Cardiac muscle cell (in vitro differentiated cells and primary cell): Measurements from ENCODE around the gene OXCT1. TPM values are rescaled to one million over a fixed set of nuclear protein-coding genes. Genes with fewer than 3 reads are reported as not detected.

Experiments used
- DNase-seq, 2 donors: peaks; one replicate each; pipeline versions ENCODE4 v3.0.0 to v3.0.0-alpha.2; 2010 to 2017; ENCODE audit warnings: low read depth in 1 of 2, low spot score in 1 of 2
- H3K27ac ChIP-seq: fragments of 200-600 bp; sonication (generic); 2 replicates; pipeline ENCODE4 v1.5.1; 2016
- H3K27me3 ChIP-seq: fragments of 200-600 bp; sonication (generic); 2 replicates; pipeline ENCODE4 v1.6.0; 2016; ENCODE audit warnings: control low read depth
- H3K36me3 ChIP-seq: fragments of 200-600 bp; sonication (generic); 2 replicates; pipeline ENCODE4 v1.5.1; 2016; ENCODE audit warnings: control low read depth
- H3K4me1 ChIP-seq: fragments of 200-600 bp; sonication (generic); 2 replicates; pipeline ENCODE4 v1.8.1; 2017; ENCODE audit warnings: low read depth, mild to moderate bottlenecking, mixed run types
- H3K4me3 ChIP-seq: fragments of 200-600 bp; sonication (generic); 2 replicates; pipeline ENCODE4 v1.5.1; 2016; ENCODE audit warnings: mild to moderate bottlenecking
- H3K9me3 ChIP-seq: fragments of 200-600 bp; sonication (generic); 2 replicates; pipeline ENCODE4 v1.5.1; 2017; ENCODE audit warnings: low read depth, mild to moderate bottlenecking, control low read depth
- polyA plus RNA-seq: library from polyadenylated mRNA; unstranded; fragments of >200 nt; fragmentation: Nextera tagmentation; extraction: Ambion mirVana; gene quantifications from 2 replicates; pipeline ENCODE4 v1.2.1, GENCODE V29; 2016
- total RNA-seq: library from RNA; depleted of rRNA; stranded (reverse); fragments of >200 nt; gene quantifications from 2 replicates; pipeline ENCODE4 v1.2.3, GENCODE V29; 2016
- TF ChIP-seq, protein P1 (sequence below): IDR thresholded peaks from 2 replicates; pipeline ENCODE4 v1.5.1; 2012; ENCODE audit warnings: low read depth, mild to moderate bottlenecking, low read length

The OXCT1 gene
- total RNA-seq (41.3 and 55.8 TPM in 2 replicates), polyA plus RNA-seq (54.8 and 54.9 TPM in 2 replicates)

GRCh38 chr5:41869724-41870626, at the start of gene OXCT1:
TSS of gene OXCT1 (minus strand) at chr5:41870425. CDS start at chr5:41870358, 67 bp downstream.
- Histone ChIP-seq H3K4me3 (peak within 1 kb of the TSS; percentile 78), H3K27me3 (no peaks in the 10 kb centered on the region), H3K9me3 (no peaks in the 10 kb centered on the region), H3K27ac (peak within 1 kb of the TSS; percentile 49), H3K4me1 (no peaks in the 10 kb centered on the region), H3K36me3 (no peaks in the 10 kb centered on the region)
- TF ChIP-seq, protein P1, sequence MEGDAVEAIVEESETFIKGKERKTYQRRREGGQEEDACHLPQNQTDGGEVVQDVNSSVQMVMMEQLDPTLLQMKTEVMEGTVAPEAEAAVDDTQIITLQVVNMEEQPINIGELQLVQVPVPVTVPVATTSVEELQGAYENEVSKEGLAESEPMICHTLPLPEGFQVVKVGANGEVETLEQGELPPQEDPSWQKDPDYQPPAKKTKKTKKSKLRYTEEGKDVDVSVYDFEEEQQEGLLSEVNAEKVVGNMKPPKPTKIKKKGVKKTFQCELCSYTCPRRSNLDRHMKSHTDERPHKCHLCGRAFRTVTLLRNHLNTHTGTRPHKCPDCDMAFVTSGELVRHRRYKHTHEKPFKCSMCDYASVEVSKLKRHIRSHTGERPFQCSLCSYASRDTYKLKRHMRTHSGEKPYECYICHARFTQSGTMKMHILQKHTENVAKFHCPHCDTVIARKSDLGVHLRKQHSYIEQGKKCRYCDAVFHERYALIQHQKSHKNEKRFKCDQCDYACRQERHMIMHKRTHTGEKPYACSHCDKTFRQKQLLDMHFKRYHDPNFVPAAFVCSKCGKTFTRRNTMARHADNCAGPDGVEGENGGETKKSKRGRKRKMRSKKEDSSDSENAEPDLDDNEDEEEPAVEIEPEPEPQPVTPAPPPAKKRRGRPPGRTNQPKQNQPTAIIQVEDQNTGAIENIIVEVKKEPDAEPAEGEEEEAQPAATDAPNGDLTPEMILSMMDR: no peak
- peak; percentile 88 to 90 for DNase-seq

DNA sequence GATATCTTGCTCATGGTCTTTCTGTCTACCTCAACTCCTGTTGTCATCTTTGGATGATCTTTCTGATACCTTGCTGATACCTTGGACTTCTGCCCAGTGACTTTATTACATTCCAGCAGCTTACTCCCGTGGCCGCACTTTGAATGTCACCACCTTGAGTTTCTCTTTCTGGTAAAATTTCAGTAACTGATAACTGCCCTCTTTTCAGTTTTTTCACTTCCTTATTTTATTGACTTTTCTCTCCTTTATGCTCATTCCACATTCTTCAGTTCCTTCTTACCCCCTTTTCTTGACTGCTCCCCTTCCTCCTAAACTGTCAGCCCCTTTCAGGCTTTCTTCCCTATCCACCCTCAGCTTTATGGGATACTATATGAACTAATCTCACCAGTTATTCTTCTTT, 47.9 kb upstream of the OXCT1 start:
- TF ChIP-seq, protein P1: no peak
- H3K27me3 ChIP-seq: no peaks in the 10 kb centered on the region
- no peak for DNase-seq
- H3K27ac ChIP-seq: no peak overlapping the region
- no peak overlapping the region for H3K4me3 ChIP-seq
- peaks cover 60% of the 10 kb centered on the region for H3K36me3 ChIP-seq
- H3K9me3 ChIP-seq: no peaks in the 10 kb centered on the region
- H3K4me1 ChIP-seq: no peaks in the 10 kb centered on the region

- Histone ChIP-seq H3K9me3 (no peaks in the 10 kb centered on the region), H3K36me3 (peaks cover 54% of the 10 kb centered on the region), H3K27me3 (no peaks in the 10 kb centered on the region), H3K4me3 (no peak overlapping the region), H3K4me1 (no peaks in the 10 kb centered on the region), H3K27ac (peak overlapping the region; percentile 15)
- peak in 1 of 2 donors; percentile 46 for DNase-seq
- TF ChIP-seq, protein P1: no peak
Observed at GRCh38 chr5:41908374-41909079, 38.3 kb upstream of the OXCT1 start.

- Histone ChIP-seq H3K36me3 (peaks cover 32% of the 10 kb centered on the region), H3K27me3 (no peaks in the 10 kb centered on the region), H3K27ac (no peak overlapping the region), H3K4me1 (no peaks in the 10 kb centered on the region), H3K4me3 (no peak overlapping the region), H3K9me3 (no peaks in the 10 kb centered on the region)
- TF ChIP-seq, protein P1: no peak
- DNase-seq: no peak
Observed at GRCh38 chr5:41906151-41906550, 35.9 kb upstream of the OXCT1 start.

DNA sequence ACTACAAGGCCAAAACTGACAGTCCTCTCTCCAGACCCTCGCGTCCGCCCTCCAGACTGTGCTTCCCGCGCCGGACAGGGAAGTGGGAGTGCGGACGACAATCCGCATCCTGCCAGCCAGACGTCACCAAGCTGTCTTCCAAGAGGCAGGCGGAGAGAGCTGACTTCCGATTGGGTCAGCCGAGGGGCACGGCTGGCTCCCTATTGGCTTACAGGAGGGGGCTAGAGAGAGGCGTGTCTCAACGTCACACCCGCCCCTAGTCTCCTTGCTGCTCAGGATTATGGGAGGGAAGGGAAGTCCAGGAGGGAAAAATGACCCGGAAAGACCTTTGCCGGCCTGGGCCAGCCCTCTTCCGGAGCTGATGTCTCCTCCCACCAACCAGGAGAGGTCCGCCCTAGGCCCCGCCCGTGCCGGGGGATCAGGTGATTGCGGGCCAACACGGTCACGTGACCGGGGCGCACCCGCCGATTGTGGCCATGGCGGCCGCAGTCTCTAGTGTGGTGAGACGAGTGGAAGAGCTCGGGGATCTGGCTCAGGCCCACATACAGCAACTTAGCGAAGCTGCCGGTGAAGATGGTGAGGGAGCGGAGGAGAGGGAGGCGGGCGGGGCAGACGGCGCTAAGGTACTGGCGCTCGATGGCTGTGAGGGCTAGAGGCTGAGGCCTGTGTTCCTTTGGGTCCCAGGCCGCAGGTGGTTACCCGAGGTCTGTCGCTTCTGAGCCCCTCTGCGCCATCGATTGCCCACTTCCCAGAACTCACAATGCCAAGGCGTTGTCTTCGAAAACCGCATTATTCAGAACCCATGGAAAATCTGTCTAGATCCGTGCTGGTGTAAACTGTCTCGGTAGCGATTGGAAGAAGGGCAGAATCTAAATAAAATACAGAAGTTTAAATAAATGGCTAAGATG, 33.9 kb upstream of the OXCT1 start, which contains the start of gene RIMOC1:
RIMOC1 (plus strand) TSS at position 453 of the 908 bp plus-strand sequence; CDS start at position 477, 24 bp downstream.
- TF ChIP-seq, protein P1: no peak
- H3K4me3 ChIP-seq: peak within 1 kb of the TSS; percentile 74

More for the DNA sequence above, 33.9 kb upstream of the OXCT1 start, which contains the start of gene RIMOC1:
- peak; percentile 99 to 100 for DNase-seq
- H3K27ac ChIP-seq: peak within 1 kb of the TSS; percentile 96
- H3K27me3 ChIP-seq: no peaks in the 10 kb centered on the region
- no peaks in the 10 kb centered on the region for H3K4me1 ChIP-seq
- no peaks in the 10 kb centered on the region for H3K9me3 ChIP-seq
- peaks cover 11% of the 10 kb centered on the region for H3K36me3 ChIP-seq
